ENCODE measurements around the gene FEM1A.
"Not testable (repeated sequence)": the region's sequence is repeated elsewhere in the genome, so short reads cannot be mapped to it uniquely, and the experiment has no call there.

Gene FEM1A

GRCh38 chr19:4845975-4846374 is 54.4 kb downstream of the FEM1A start:
- DNase-seq (ENCODE audit: low read depth in 1 of 2, low spot score in 1 of 2) = not testable (repeated sequence)

DNA sequence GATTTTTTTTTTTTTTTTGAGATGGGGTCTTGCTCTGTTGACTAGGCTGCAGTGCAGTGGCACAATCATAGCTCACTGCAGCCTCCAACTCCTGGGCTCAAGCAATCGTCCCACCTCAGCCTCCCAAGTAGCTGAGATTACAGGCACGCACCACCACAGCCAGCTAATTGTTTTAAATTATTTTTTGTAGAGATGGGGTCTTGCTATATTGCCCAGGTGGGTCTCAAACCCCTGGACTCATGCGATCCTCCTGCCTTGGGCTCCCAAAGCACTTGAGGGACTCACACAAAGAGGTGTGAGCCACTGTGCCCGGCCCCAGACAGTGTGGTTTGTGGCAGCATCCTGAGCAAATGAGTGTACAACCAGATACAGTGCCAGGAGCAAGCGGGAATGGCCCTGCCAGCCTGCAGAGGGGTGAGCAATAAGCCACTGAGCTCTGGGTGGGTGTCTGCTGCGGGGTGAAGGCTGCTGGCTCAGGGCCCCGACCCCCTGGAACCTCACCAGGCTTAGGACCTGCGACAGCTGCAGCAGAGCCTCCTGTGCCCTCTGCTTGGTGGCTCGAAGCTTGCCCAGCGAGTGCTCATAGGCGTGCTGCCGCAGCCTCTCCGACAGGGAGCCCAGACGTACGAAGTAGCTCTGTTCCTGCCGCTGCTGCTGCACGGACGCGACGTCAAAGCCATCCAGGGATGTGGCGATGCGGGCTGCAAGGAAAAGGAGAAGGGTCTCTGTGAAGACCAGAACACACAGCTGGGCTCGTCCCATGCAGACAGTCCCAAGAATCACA is 55.8 kb downstream of the FEM1A start:
- DNase-seq (ENCODE audit: low read depth in 1 of 2, low spot score in 1 of 2) = no peak

DNA sequence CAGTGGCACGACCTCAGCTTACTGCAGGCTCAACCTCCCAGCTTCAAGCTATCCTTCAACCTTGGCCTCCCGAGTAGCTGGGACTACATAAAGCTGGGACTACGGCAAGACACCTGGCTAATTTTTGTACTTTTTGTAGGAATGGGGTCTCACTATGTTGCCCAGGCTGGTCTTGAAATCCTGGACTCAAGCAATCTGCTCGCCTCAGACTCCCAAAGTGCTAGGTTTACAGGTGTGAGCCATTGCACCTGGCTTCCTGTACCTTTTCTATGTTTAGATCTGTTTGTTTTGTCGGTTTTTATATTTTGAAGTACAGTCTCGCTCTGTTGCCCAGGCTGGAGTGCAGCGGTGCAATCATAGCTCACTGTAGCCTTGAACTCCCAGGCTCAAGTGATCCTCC is 57.5 kb downstream of the FEM1A start:
- no peak for DNase-seq (ENCODE audit: low read depth in 1 of 2, low spot score in 1 of 2)
